SK-N-SH treated with all-trans-retinoic acid at 6 μM for 48 hours (cell line): Measurements from ENCODE around the gene IL17RA.

Experiments used
- BACH2 ChIP-seq: fragments of 250-450 bp; sonication (Bioruptor Pico); IDR thresholded peaks from 2 replicates; pipeline ENCODE4 v1.9.0; 2021; ENCODE audit warnings: mild to moderate bottlenecking, borderline replicate concordance
- CSDC2 ChIP-seq: fragments of 250-450 bp; sonication (Bioruptor Pico); IDR thresholded peaks from 2 replicates; pipeline ENCODE4 v1.5.0; 2020; ENCODE audit warnings: mild to moderate bottlenecking, moderate library complexity
- ZFP3 ChIP-seq: fragments of 250-450 bp; sonication (Bioruptor Pico); IDR thresholded peaks from 2 replicates; pipeline ENCODE4 v1.5.0; 2020; ENCODE audit warnings: mild to moderate bottlenecking, moderate library complexity
- TF ChIP-seq, protein P1 (sequence below): fragments of 250-450 bp; sonication (Bioruptor Pico); IDR thresholded peaks from 2 replicates; pipeline ENCODE4 v1.5.1; 2020; ENCODE audit warnings: low read depth, mild to moderate bottlenecking, moderate library complexity
- TF ChIP-seq, protein P2 (sequence below): fragments of 250-450 bp; sonication (Bioruptor Pico); IDR thresholded peaks from 2 replicates; pipeline ENCODE4 v1.8.0; 2021; ENCODE audit warnings: low read depth, mild to moderate bottlenecking, moderate library complexity, borderline replicate concordance
- TF ChIP-seq, protein P3 (sequence below): fragments of 250-450 bp; sonication (Bioruptor Pico); IDR thresholded peaks from 2 replicates; pipeline ENCODE4 v1.8.0; 2020; ENCODE audit warnings: mild to moderate bottlenecking, moderate library complexity, borderline replicate concordance

DNA sequence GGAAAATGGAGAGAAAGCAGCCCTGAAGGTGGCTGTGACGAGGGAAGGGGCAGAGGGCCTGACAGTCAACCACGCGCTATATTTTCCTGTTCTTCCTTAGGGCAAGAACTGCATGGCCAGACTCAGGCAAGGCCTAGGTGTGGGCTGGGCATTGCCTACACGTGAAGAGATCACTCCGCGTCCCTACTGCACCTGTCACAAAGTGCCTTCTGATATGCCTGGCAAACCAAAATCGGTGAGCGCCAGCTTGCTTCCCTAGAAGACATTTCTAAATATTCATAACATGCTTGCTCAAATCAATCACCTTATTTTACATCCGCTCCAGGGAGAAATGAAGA lies 30.1 kb downstream of the IL17RA start:
- no peak for TF ChIP-seq BACH2 (CRISPR knock-in tag)
- TF ChIP-seq, protein P1, sequence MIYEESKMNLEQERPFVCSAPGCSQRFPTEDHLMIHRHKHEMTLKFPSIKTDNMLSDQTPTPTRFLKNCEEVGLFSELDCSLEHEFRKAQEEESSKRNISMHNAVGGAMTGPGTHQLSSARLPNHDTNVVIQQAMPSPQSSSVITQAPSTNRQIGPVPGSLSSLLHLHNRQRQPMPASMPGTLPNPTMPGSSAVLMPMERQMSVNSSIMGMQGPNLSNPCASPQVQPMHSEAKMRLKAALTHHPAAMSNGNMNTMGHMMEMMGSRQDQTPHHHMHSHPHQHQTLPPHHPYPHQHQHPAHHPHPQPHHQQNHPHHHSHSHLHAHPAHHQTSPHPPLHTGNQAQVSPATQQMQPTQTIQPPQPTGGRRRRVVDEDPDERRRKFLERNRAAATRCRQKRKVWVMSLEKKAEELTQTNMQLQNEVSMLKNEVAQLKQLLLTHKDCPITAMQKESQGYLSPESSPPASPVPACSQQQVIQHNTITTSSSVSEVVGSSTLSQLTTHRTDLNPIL (CRISPR knock-in tag): no peak
- TF ChIP-seq CSDC2: no peak
- TF ChIP-seq ZFP3 (CRISPR knock-in tag): no peak
- TF ChIP-seq, protein P2, sequence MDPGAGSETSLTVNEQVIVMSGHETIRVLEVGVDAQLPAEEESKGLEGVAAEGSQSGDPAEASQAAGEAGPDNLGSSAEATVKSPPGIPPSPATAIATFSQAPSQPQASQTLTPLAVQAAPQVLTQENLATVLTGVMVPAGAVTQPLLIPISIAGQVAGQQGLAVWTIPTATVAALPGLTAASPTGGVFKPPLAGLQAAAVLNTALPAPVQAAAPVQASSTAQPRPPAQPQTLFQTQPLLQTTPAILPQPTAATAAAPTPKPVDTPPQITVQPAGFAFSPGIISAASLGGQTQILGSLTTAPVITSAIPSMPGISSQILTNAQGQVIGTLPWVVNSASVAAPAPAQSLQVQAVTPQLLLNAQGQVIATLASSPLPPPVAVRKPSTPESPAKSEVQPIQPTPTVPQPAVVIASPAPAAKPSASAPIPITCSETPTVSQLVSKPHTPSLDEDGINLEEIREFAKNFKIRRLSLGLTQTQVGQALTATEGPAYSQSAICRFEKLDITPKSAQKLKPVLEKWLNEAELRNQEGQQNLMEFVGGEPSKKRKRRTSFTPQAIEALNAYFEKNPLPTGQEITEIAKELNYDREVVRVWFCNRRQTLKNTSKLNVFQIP (CRISPR knock-in tag): no peak
- TF ChIP-seq, protein P3, sequence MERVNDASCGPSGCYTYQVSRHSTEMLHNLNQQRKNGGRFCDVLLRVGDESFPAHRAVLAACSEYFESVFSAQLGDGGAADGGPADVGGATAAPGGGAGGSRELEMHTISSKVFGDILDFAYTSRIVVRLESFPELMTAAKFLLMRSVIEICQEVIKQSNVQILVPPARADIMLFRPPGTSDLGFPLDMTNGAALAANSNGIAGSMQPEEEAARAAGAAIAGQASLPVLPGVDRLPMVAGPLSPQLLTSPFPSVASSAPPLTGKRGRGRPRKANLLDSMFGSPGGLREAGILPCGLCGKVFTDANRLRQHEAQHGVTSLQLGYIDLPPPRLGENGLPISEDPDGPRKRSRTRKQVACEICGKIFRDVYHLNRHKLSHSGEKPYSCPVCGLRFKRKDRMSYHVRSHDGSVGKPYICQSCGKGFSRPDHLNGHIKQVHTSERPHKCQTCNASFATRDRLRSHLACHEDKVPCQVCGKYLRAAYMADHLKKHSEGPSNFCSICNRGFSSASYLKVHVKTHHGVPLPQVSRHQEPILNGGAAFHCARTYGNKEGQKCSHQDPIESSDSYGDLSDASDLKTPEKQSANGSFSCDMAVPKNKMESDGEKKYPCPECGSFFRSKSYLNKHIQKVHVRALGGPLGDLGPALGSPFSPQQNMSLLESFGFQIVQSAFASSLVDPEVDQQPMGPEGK: no peak
